ENCODE measurements around the gene STAMBP. TPM values are rescaled to one million over a fixed set of nuclear protein-coding genes. Genes with fewer than 3 reads are reported as not detected.

The STAMBP gene
- total and polyA plus RNA-seq, 9 of the 15 experiments (the other 6 are each of a cell fraction or from before 2014, with no cell fraction given): 36.9 to 75.2 (median 48.8) TPM

GRCh38 chr2:73780237-73780582 lies 48.6 kb upstream of the STAMBP start:
- DNase-seq (ENCODE audit: extremely low read depth in 1 of 4, low spot score in 3 of 4): no peak
- TF ChIP-seq NELFE (IDR thresholded peaks at IDR 0.05; ENCODE audit: insufficient read depth, insufficient read length) (no peak), ZNF668 (CRISPR knock-in tag; IDR thresholded peaks at IDR 0.05) (no peak), FOXM1 (IDR thresholded peaks at IDR 0.05; ENCODE audit: low read depth) (0 out of 2 replicates have a peak, but pooled peaks have one; percentile 8), FOXM1 (CRISPR knock-in tag; IDR thresholded peaks at IDR 0.05; ENCODE audit: low read depth) (no peak), ARNT (IDR thresholded peaks at IDR 0.05) (peak in 1 of 2 experiments; percentile 47; a peak in 1 of 4 replicates), CHAMP1 (IDR thresholded peaks at IDR 0.05) (0 out of 2 replicates have a peak, but pooled peaks have one; percentile 16), ZNF217 (CRISPR knock-in tag; IDR thresholded peaks at IDR 0.05) (no peak), TFAP4 (CRISPR knock-in tag; IDR thresholded peaks at IDR 0.05; ENCODE audit: borderline replicate concordance) (0 out of 2 replicates have a peak, but pooled peaks have one; percentile 4), HSF4 (CRISPR knock-in tag; IDR thresholded peaks at IDR 0.05; ENCODE audit: borderline replicate concordance) (no peak), CTCF (IDR thresholded peaks at IDR 0.05 in 2 of 3, conservative IDR thresholded peaks at IDR 0.05 in 1 of 3; ENCODE audit: insufficient read depth in 2 of 3, low read depth in 1 of 3, low read length in 3 of 3) (no peak), PCBP1 (IDR thresholded peaks at IDR 0.05; ENCODE audit: low read depth, low read length, poor library complexity, severe bottlenecking) (no peak), ZNF143 (CRISPR knock-in tag; IDR thresholded peaks at IDR 0.05) (no peak), NBN (IDR thresholded peaks at IDR 0.05; ENCODE audit: low read depth) (0 out of 2 replicates have a peak, but pooled peaks have one; percentile 27), DACH1 (IDR thresholded peaks at IDR 0.05; ENCODE audit: partially characterized antibody) (no peak), ETV1 (tag; conservative IDR thresholded peaks at IDR 0.05; ENCODE audit: low read depth) (no peak), NCOR1 (IDR thresholded peaks at IDR 0.05) (peak; percentile 15; the same call in 1 of the 2 replicates), SOX6 (IDR thresholded peaks at IDR 0.05) (peak; percentile 49)

More at GRCh38 chr2:73780237-73780582, 48.6 kb upstream of the STAMBP start:
- peak overlapping the region in 1 of 2 experiments; percentile 89; a peak in 3 of 4 replicates for H3K9ac ChIP-seq (ENCODE audit: insufficient read depth in 1 of 2, low read depth in 2 of 2, low read length in 2 of 2)
- H3K4me1 ChIP-seq (replicated peaks in 1 of 2; ENCODE audit: control insufficient read depth in 2 of 2, insufficient read depth in 2 of 2, low read length in 2 of 2): peaks cover 3 to 7% of the 10 kb centered on the region in 2 experiments; a peak in 4 of 5 replicates
- intact Hi-C loops (cut with micrococcal nuclease) (no loop called here), in situ Hi-C loops (cut with MboI) (no loop called here)
- H3K36me3 ChIP-seq (ENCODE audit: control insufficient read depth, insufficient read depth, low read length): peaks cover 18% of the 10 kb centered on the region; the same call in 2 of the 3 replicates
- ATAC-seq (peak; percentile 5; the same call in 2 of the 3 replicates), FAIRE-seq (no peak)
- no peaks in the 10 kb centered on the region for H4K20me1 ChIP-seq (replicated peaks; ENCODE audit: control insufficient read depth, insufficient read depth, low read length)
- H3K27me3 ChIP-seq (ENCODE audit: control insufficient read depth in 2 of 2, insufficient read depth in 2 of 2, low read length in 2 of 2): no peaks in the 10 kb centered on the region
- WGBS (ENCODE audit: insufficient coverage, low coverage, missing lambda C conversion rate): under 1% methylated on average over 7 of the region's 7 CpGs
- no peaks in the 10 kb centered on the region for H3K9me1 ChIP-seq (ENCODE audit: control insufficient read depth, insufficient read depth, low read length)
- H3K9me3 ChIP-seq (replicated peaks; ENCODE audit: control insufficient read depth, insufficient read depth, low read depth, low read length): no peaks in the 10 kb centered on the region
- H3K4me2 ChIP-seq (ENCODE audit: insufficient read depth, low read length): peak overlapping the region; percentile 98
- no peak overlapping the region; the same call in 1 of the 3 replicates for H3K27ac ChIP-seq (ENCODE audit: extremely low read depth, low read depth, low read length)
- H3K4me3 ChIP-seq: peak overlapping the region; percentile 72
- peaks cover 19% of the 10 kb centered on the region for H3K79me2 ChIP-seq (ENCODE audit: control insufficient read depth, insufficient read depth, low read length)
- ChIA-PET CTCF (ENCODE audit: low intra/inter-chr PET ratio) (no interaction called here), POLR2A (interaction anchor here (0.7 kb wide), 1 partner anchor 399 kb away, joined by 3 read pairs; the partner anchor contains the start of gene MOB1A)
- BruUV-seq (replicated peaks): no TSS peak
- peak overlapping the region; percentile 98 for H2AFZ ChIP-seq (ENCODE audit: low read depth, low read length)
